HG02840 (cell line): ENCODE results near the gene TP53BP2.
"Not testable (repeated sequence)": the region's sequence is repeated elsewhere in the genome, so short reads cannot be mapped to it uniquely, and the experiment has no call there.

Experiments
- ATAC-seq: cut with Tn5 transposase; IDR thresholded peaks from one replicate; pipeline ENCODE4 v1.9.1; 2021; ENCODE audit warnings: mild to moderate bottlenecking, moderate library complexity, moderate number of reproducible peaks; ENCODE audit not compliant: unreplicated experiment, low FRiP score

TP53BP2 gene

DNA sequence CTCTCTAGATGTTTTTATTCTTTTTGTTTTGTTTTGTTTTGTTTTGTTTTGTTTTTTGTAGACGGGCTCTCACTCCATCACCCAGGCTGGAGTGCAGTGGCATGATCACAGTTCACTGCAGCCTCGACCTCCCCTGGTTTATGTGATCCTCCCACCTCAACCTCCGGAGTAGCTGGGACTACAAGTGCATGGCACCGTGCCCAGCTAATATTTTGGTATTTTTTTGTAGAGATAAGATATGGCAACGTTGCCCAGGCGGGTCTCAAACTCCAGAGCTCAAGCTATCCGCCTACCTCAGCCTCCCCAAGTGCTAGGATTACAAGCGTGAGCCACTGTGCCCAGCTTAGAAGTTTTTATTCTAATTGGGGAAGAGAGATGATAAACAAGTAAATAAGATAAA lies 13.3 kb upstream of the TP53BP2 start:
- no peak for ATAC-seq

DNA sequence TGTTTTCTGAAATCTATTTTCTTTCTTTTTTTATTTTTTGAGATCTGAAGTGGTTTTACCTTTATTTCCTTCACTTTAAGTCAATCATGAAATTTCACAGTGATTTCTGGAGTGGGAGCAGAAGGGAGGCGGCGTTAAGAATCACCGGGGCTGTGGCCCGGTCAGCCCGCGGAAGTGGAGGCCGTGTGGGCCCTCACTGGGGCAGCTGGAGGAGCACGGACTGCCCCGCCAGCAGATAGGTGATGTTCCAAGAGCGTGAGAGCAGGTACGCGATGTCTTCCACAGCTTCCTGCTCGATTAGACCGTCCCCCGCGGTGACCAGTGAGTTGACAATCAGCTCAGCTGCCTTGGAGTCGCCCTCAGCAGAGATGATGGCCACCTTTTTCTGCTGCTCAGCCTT lies 10.6 kb upstream of the TP53BP2 start:
- no peak for ATAC-seq

DNA sequence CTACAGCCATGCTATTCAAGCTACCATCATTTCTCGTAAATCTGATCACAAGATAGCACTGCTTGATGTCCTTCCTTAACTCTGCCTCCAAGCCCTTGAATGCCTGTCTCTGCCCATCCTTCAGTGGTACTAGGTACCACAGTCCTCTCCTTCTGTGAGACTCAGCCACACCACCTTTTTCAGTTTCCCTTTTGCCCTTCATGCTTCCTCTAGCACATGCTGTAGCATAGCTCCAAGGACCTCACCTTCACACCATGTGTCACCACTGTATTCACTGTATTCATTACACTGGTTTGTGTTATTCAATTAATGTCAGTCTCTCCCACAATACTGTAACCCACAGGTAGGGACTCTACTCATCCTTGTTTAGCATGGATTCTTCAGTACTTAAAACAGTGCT lies 8.0 kb upstream of the TP53BP2 start:
- ATAC-seq = no peak

- ATAC-seq = no peak
Measured at GRCh38 chr1:223853275-223853674, 7.5 kb upstream of the TP53BP2 start.

- no peak for ATAC-seq
Measured at GRCh38 chr1:223852337-223852736, 6.6 kb upstream of the TP53BP2 start.

- no peak for ATAC-seq
Measured at GRCh38 chr1:223849352-223850254, 3.9 kb upstream of the TP53BP2 start.

DNA sequence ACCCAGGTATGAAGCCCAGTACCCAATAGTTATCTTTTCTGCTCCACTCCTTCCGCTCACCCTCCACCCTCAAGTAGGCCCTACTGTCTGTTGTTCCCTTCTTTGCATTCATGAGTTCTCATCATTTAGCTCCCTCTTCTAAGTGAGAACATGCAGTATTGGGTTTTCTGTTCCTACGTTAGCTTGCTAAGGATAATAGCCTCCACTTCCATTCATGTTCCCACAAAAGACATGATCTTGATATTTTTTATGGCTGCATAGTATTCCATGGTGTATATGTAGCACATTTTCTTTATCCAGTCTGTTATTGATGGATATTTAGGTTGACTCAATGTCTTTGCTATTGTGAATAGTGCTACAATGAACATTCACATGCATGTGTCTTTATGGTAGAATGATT lies 2.8 kb upstream of the TP53BP2 start:
- ATAC-seq = no peak

DNA sequence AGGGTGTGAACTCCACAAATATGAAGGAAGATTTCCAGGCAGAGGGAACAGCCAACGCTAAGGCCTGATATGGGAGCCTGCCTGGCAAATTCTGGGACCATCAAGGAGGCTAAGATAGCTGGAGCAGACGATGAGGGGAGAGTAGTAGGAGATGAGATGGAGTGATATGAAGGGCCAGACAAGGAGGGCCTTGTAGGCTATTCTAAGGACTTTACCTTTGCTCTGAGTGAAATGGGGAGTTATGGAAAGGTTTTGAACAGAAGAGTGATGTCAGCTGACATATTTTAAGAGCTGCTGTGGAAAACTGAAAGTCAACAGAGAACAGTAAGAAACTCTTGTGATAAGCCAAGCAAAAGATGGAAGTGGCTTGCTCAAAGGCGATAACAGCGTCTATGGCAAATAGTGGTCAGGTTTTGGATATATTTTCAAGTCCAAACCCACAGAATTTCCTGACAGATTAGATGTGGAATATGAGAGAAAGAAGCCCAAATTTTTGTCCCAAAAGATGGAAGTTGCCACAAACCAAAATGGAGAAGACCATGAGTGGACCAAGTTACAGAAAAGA lies 2.1 kb upstream of the TP53BP2 start:
- no peak for ATAC-seq

- peak; percentile 33 for ATAC-seq
Measured at GRCh38 chr1:223845037-223845809, 524 bp downstream of the TP53BP2 start.

DNA sequence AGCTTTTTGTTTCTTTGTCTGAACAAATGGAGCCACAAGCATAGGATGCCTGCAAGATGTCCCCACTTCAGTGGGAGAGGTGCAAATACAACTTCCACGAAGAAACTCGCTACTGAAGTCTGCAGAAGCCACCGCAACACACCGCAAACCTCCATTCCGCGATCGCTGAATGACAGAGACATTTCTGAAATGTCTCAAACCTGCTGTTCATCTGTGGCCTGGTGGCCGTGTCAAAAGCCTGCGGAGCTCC lies 1.0 kb downstream of the TP53BP2 start:
- ATAC-seq = no peak

DNA sequence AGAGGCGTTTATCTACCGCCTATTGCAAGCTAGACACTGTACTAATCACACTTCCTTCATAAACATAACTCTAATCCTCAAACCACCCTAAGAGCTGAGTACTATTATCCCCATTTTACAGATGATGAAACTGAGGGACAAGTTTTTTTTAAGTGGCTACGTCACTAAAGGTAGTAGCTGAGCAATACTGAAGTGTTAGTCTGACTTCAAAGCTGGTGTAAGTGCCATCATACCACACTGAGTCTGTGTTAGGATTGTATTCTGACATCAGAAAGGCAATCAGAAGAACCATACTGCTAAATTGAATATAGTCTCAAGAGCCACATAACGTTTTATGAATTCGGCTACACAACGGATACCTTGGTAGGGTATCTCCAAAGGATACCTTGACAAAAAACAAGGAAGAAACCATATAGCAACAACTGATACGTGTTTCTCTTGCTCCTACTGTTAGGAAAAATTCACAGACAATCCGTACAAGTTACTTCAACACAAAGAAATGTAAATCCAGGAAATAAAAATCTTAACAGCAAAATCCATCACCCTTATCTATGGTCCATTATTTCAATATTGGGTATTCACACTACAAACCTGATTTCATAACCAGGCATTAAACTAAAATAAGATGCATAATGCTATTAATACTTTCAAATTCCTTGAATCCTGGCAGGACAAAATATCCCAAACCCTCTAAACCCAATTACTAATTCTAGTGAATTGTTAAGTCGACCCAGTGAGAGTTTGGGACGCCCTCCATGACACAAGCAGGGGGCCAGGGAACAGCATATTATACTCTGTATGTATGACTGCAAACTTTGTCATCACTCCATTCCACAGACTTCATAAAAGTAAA lies 1.6 kb downstream of the TP53BP2 start:
- ATAC-seq = no peak

- ATAC-seq = no peak
Measured at GRCh38 chr1:223842784-223843183, 3.0 kb downstream of the TP53BP2 start.

DNA sequence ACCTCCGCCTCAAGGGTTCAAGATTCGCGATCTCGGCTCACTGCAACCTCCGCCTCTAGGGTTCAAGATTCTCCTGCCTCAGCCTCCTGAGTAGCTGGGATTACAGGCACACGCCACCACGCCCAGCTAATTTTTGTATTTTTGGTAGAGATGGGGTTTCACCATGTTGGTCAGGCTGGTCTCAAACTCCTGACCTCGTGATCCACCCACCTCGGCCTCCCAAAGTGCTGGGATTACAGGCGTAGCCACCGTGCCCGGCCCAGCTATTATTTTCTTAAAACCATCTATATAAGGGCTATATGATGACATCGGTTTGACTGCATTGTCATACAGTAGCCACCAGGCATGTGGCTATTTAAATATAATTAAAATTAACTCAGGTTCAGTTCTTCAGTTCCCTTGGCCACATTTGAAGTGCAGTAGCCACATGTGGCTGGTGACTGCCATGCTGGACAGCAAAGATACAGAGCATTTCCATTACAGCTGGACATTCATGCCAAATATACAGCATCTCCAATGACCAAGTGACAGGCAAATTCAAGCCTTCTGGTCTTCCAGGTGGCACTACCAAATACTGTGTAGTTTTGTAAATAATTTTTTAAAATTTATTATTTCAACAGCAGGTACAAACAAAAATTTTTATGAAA lies 3.6 kb downstream of the TP53BP2 start:
- ATAC-seq = not testable (repeated sequence)

GRCh38 chr1:223840254-223840653 lies 5.5 kb downstream of the TP53BP2 start:
- no peak for ATAC-seq

- ATAC-seq = no peak
Measured at GRCh38 chr1:223838125-223838854, 7.5 kb downstream of the TP53BP2 start.

GRCh38 chr1:223837687-223838086 lies 8.1 kb downstream of the TP53BP2 start:
- no peak for ATAC-seq

DNA sequence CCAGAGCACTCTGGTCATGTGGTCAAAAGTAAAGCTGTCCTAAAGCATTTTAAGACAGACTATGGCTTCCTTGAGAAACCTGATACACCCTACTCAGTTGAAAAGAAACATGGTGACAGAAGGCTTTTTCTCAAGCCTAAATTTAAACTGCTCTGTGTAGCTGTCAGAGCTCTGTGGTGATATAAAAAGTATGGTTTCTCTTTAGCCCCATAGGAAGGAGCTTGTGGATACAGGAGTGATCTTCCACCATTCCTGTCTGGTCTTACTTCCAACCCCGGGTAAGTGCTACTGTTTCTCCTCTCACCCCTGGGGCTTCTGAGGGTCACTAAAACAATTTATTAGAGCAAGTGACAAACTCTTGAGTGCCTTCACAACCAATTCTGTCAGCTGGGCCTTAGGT lies 8.5 kb downstream of the TP53BP2 start:
- ATAC-seq = no peak

GRCh38 chr1:223836586-223836985 lies 9.2 kb downstream of the TP53BP2 start:
- ATAC-seq = no peak

DNA sequence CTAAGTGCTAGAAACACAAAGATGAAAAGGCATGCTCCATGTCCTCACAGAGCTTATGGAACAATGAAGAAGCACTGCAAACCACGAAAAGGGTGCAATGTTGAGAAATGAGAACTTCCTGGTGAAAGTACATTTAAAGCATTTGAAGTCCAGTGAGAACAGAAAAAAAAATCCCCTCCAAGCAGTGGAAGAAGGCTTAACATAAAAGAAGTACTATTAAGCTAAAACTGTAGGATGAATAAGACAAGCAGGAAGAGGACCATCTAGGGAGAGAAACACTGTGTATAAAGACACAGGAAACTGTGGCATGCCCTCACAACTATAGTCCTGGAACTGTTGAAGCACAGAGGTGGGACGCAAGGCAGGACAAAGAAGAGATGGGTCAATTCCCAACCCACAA lies 10.0 kb downstream of the TP53BP2 start:
- ATAC-seq = no peak
